HepG2 (cell line): ENCODE measurements around the gene ID4. TPM values are rescaled to one million over a fixed set of nuclear protein-coding genes. Genes with fewer than 3 reads are reported as not detected.
A peak's percentile ranks its signal among the peaks of the same experiment; 100 is the strongest.

Source experiments
- CEBPG ChIP-seq: IDR thresholded peaks from 2 replicates; pipeline ENCODE4 v1.6.1; 2016
- DR1 ChIP-seq: sonication (generic); formaldehyde crosslinking; IDR thresholded peaks from 2 replicates; pipeline ENCODE4 v1.8.0; 2021; ENCODE audit warnings: mild to moderate bottlenecking, missing genetic modification reagents, inconsistent platforms
- GABPA ChIP-seq, 2 experiments: IDR thresholded peaks; 2 replicates each; pipeline ENCODE4 v1.6.1; 2011 to 2016; ENCODE audit warnings: low read depth in 2 of 2, low read length in 1 of 2, missing biosample characterization in 1 of 2, missing genetic modification characterization in 1 of 2
- GTF3A ChIP-seq: sonication (generic); formaldehyde crosslinking; conservative IDR thresholded peaks from 2 replicates; pipeline ENCODE4 v1.4.0; 2020; ENCODE audit warnings: mild to moderate bottlenecking, missing genetic modification reagents
- KDM5A ChIP-seq: fragments of 200-600 bp; sonication (generic); IDR thresholded peaks from 2 replicates; pipeline ENCODE4 v1.7.0; 2018; ENCODE audit warnings: antibody characterized with exemption, mild to moderate bottlenecking, low read length, borderline replicate concordance
- MATR3 ChIP-seq: sonication (generic); formaldehyde crosslinking; IDR thresholded peaks from 2 replicates; pipeline ENCODE4 v1.4.0; 2020; ENCODE audit warnings: missing genetic modification reagents
- MXI1 ChIP-seq: IDR thresholded peaks from 3 replicates; pipeline ENCODE4 v1.6.1; 2012; ENCODE audit warnings: low read depth, low read length, inconsistent platforms, borderline replicate concordance
- POLR2AphosphoS5 ChIP-seq: IDR thresholded peaks from 2 replicates; pipeline ENCODE4 v1.6.1; 2012; ENCODE audit warnings: low read depth, low read length
- RARG ChIP-seq: sonication (generic); formaldehyde crosslinking; IDR thresholded peaks from 2 replicates; pipeline ENCODE4 v1.4.0; 2020; ENCODE audit warnings: low read depth, mild to moderate bottlenecking, missing genetic modification reagents
- RFX5 ChIP-seq: IDR thresholded peaks from 2 replicates; pipeline ENCODE4 v1.6.1; 2011; ENCODE audit warnings: low read depth, low read length, improper control_type of control experiment
- THYN1 ChIP-seq: sonication (generic); formaldehyde crosslinking; IDR thresholded peaks from 2 replicates; pipeline ENCODE4 v1.8.1; 2023; ENCODE audit warnings: low read depth, mild to moderate bottlenecking, moderate library complexity, missing genetic modification reagents, borderline replicate concordance
- TOPORS ChIP-seq: sonication (generic); formaldehyde crosslinking; IDR thresholded peaks from 2 replicates; pipeline ENCODE4 v1.8.0; 2023; ENCODE audit warnings: mild to moderate bottlenecking, missing genetic modification reagents
- TSC22D2 ChIP-seq: sonication (generic); formaldehyde crosslinking; IDR thresholded peaks from 2 replicates; pipeline ENCODE4 v1.5.1; 2020; ENCODE audit warnings: missing genetic modification reagents, mild to moderate bottlenecking, borderline replicate concordance
- ZHX1 ChIP-seq: sonication (generic); formaldehyde crosslinking; IDR thresholded peaks from 2 replicates; pipeline ENCODE4 v1.8.1; 2022; ENCODE audit warnings: low read depth, mild to moderate bottlenecking, missing genetic modification reagents
- ZNF30 ChIP-seq: sonication (generic); formaldehyde crosslinking; IDR thresholded peaks from 2 replicates; pipeline ENCODE4 v1.5.0; 2020; ENCODE audit warnings: mild to moderate bottlenecking, missing genetic modification reagents
- ZNF468 ChIP-seq: sonication (generic); formaldehyde crosslinking; IDR thresholded peaks from 2 replicates; pipeline ENCODE4 v1.8.0; 2022; ENCODE audit warnings: mild to moderate bottlenecking, moderate library complexity, missing genetic modification reagents
- ZNF501 ChIP-seq: sonication (generic); formaldehyde crosslinking; IDR thresholded peaks from 2 replicates; pipeline ENCODE4 v1.5.1; 2020; ENCODE audit warnings: mild to moderate bottlenecking, moderate library complexity, missing genetic modification reagents
- ZNF513 ChIP-seq: sonication (generic); formaldehyde crosslinking; conservative IDR thresholded peaks from 2 replicates; pipeline ENCODE4 v1.5.0; 2020; ENCODE audit warnings: missing genetic modification reagents
- ZNF563 ChIP-seq: sonication (generic); formaldehyde crosslinking; IDR thresholded peaks from 2 replicates; pipeline ENCODE4 v1.8.0; 2022; ENCODE audit warnings: mild to moderate bottlenecking, moderate library complexity, missing genetic modification reagents
- ZNF607 ChIP-seq: sonication (generic); formaldehyde crosslinking; IDR thresholded peaks from 2 replicates; pipeline ENCODE4 v1.5.1; 2020; ENCODE audit warnings: missing genetic modification reagents, mild to moderate bottlenecking, borderline replicate concordance
- ZNF782 ChIP-seq: sonication (generic); formaldehyde crosslinking; IDR thresholded peaks from 2 replicates; pipeline ENCODE4 v1.4.0; 2020; ENCODE audit warnings: missing genetic modification reagents, mild to moderate bottlenecking, borderline replicate concordance
- ZNF788 ChIP-seq: sonication (generic); formaldehyde crosslinking; IDR thresholded peaks from 2 replicates; pipeline ENCODE4 v1.5.0; 2020; ENCODE audit warnings: mild to moderate bottlenecking, missing genetic modification reagents, borderline replicate concordance
- polyA plus RNA-seq, 8 experiments: library from polyadenylated mRNA; depleted of rRNA in 3 of 8; stranded (reverse) in 7 of 8; unstranded in 1 of 8; fragments of >200 nt; fragmentation: Illumina TruSeq in 4 of 8; extraction: Trizol in 4 of 8; gene quantifications; 2 replicates each; pipeline versions ENCODE4 v1.2.1 to v1.2.3, GENCODE V29; 2011 to 2016; ENCODE audit warnings: low read depth in 4 of 8, missing spikeins in 1 of 8, mixed read lengths in 1 of 8; ENCODE audit not compliant: insufficient read depth in 1 of 8
- total RNA-seq, 5 experiments: library from RNA; depleted of rRNA; stranded (reverse); fragments of >200 nt; fragmentation: Illumina TruSeq; extraction: Trizol; gene quantifications; 2 replicates each; pipeline ENCODE4 v1.2.3, GENCODE V29; 2016; ENCODE audit warnings: low read depth in 1 of 5
- TF ChIP-seq, protein P1 (sequence below): sonication (generic); formaldehyde crosslinking; IDR thresholded peaks from 2 replicates; pipeline ENCODE4 v1.4.0; 2020; ENCODE audit warnings: missing genetic modification reagents, mild to moderate bottlenecking, borderline replicate concordance

The ID4 gene
- total and polyA plus RNA-seq, 2 of the 13 experiments (the other 11 are each of a cell fraction or from before 2014, with no cell fraction given): 0.20 to 0.44 TPM

GRCh38 chr6:19838442-19839236 lies 1.5 kb downstream of the ID4 start (continued):
- TF ChIP-seq DR1 (CRISPR knock-in tag): no peak
- TF ChIP-seq ZNF563: no peak; the same call in 1 of the 2 replicates
- TF ChIP-seq GABPA (IDR thresholded peaks at IDR 0.05; ENCODE audit: low read depth, low read length): no peak
- no peak for TF ChIP-seq GABPA (CRISPR knock-in tag; IDR thresholded peaks at IDR 0.05; ENCODE audit: low read depth)
- TF ChIP-seq TOPORS (CRISPR knock-in tag): no peak
- TF ChIP-seq GTF3A (CRISPR knock-in tag): no peak
- TF ChIP-seq CEBPG (CRISPR knock-in tag): no peak
- no peak for TF ChIP-seq MXI1
- TF ChIP-seq ZNF788 (CRISPR knock-in tag): no peak
- TF ChIP-seq ZNF468 (CRISPR knock-in tag): no peak
- TF ChIP-seq POLR2AphosphoS5: no peak
- TF ChIP-seq ZNF30 (CRISPR knock-in tag): no peak
- TF ChIP-seq, protein P1, sequence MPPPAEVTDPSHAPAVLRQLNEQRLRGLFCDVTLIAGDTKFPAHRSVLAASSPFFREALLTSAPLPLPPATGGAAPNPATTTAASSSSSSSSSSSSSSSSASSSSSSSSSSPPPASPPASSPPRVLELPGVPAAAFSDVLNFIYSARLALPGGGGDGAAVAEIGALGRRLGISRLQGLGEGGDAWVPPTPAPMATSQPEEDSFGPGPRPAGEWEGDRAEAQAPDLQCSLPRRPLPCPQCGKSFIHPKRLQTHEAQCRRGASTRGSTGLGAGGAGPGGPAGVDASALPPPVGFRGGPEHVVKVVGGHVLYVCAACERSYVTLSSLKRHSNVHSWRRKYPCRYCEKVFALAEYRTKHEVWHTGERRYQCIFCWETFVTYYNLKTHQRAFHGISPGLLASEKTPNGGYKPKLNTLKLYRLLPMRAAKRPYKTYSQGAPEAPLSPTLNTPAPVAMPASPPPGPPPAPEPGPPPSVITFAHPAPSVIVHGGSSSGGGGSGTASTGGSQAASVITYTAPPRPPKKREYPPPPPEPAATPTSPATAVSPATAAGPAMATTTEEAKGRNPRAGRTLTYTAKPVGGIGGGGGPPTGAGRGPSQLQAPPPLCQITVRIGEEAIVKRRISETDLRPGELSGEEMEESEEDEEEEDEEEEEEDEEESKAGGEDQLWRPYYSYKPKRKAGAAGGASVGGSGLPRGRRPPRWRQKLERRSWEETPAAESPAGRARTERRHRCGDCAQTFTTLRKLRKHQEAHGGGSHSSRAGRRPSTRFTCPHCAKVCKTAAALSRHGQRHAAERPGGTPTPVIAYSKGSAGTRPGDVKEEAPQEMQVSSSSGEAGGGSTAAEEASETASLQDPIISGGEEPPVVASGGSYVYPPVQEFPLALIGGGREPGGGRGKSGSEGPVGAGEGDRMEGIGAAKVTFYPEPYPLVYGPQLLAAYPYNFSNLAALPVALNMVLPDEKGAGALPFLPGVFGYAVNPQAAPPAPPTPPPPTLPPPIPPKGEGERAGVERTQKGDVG (CRISPR knock-in tag): no peak
- TF ChIP-seq THYN1 (CRISPR knock-in tag): no peak
- no peak for TF ChIP-seq TSC22D2
- no peak for TF ChIP-seq ZNF782 (CRISPR knock-in tag)
- TF ChIP-seq ZNF501: 0 out of 2 replicates have a peak, but pooled peaks have one; percentile 34
- no peak for TF ChIP-seq KDM5A
- no peak for TF ChIP-seq ZHX1 (CRISPR knock-in tag)
- TF ChIP-seq MATR3: no peak
- no peak for TF ChIP-seq ZNF607 (CRISPR knock-in tag)
- 0 out of 2 replicates have a peak, but pooled peaks have one; percentile 15 for TF ChIP-seq ZNF513 (CRISPR knock-in tag)
- TF ChIP-seq RARG (CRISPR knock-in tag): no peak
- no peak for TF ChIP-seq RFX5
